Mesenchymal stem cell (in vitro differentiated cells and primary cell): ENCODE results near the gene MYO15B.

Source experiments
- DNase-seq: peaks from one replicate; pipeline ENCODE4 v3.0.0-alpha.2; 2013
- H2AFZ ChIP-seq: one replicate; pipeline ENCODE4 v1.6.1; 2013; ENCODE audit warnings: low read depth, mild to moderate bottlenecking, control low read depth, inconsistent platforms, low read length, moderate library complexity
- H2AK5ac ChIP-seq: 2 replicates; pipeline ENCODE4 v1.6.1; 2013; ENCODE audit warnings: low read length, moderate library complexity, mild to moderate bottlenecking, inconsistent platforms; ENCODE audit not compliant: severe bottlenecking
- H2BK120ac ChIP-seq: one replicate; pipeline ENCODE4 v1.6.1; 2013; ENCODE audit warnings: low read depth, mild to moderate bottlenecking, inconsistent platforms, low read length, moderate library complexity
- H2BK12ac ChIP-seq, 2 experiments: one replicate each; pipeline ENCODE4 v1.6.1; 2013; ENCODE audit warnings: inconsistent platforms in 2 of 2, low read length in 2 of 2, mild to moderate bottlenecking in 2 of 2, moderate library complexity in 2 of 2, control low read depth in 1 of 2
- H2BK15ac ChIP-seq: one replicate; pipeline ENCODE4 v1.6.1; 2013; ENCODE audit warnings: mild to moderate bottlenecking, low read depth, inconsistent platforms; ENCODE audit not compliant: poor library complexity, severe bottlenecking
- H2BK5ac ChIP-seq: 2 replicates; pipeline ENCODE4 v1.6.1; 2013; ENCODE audit warnings: low read depth, mild to moderate bottlenecking, low read length, control low read depth, inconsistent platforms; ENCODE audit not compliant: poor library complexity, severe bottlenecking
- H3K14ac ChIP-seq, 2 experiments: one replicate each; pipeline ENCODE4 v1.6.1; 2013; ENCODE audit warnings: inconsistent platforms in 2 of 2, low read length in 2 of 2, control low read depth in 1 of 2, mild to moderate bottlenecking in 1 of 2, moderate library complexity in 1 of 2
- H3K18ac ChIP-seq, 2 experiments: one replicate each; pipeline ENCODE4 v1.6.1; 2013; ENCODE audit warnings: inconsistent platforms in 2 of 2, low read length in 2 of 2, control low read depth in 1 of 2, low read depth in 1 of 2, mild to moderate bottlenecking in 1 of 2
- H3K23ac ChIP-seq, 2 experiments: one replicate each; pipeline ENCODE4 v1.6.1; 2013; ENCODE audit warnings: inconsistent platforms in 2 of 2, low read length in 2 of 2, mild to moderate bottlenecking in 2 of 2, moderate library complexity in 2 of 2, control low read depth in 1 of 2
- H3K27ac ChIP-seq: 2 replicates; pipeline ENCODE4 v1.5.1; 2013; ENCODE audit warnings: mild to moderate bottlenecking, moderate library complexity, low read length, control low read depth, inconsistent platforms; ENCODE audit not compliant: poor library complexity, severe bottlenecking
- H3K27me3 ChIP-seq, 2 experiments: 2 replicates each; pipeline versions ENCODE4 v1.6.1 to v1.7.0; 2013; ENCODE audit warnings: low read length in 2 of 2, mild to moderate bottlenecking in 2 of 2, moderate library complexity in 2 of 2, control low read depth in 1 of 2, inconsistent platforms in 1 of 2; ENCODE audit not compliant: control insufficient read depth in 1 of 2, insufficient read depth in 1 of 2
- H3K36me3 ChIP-seq, 2 experiments: 2 replicates each; pipeline versions ENCODE4 v1.6.1 to v1.7.0; 2013; ENCODE audit warnings: low read length in 2 of 2, control low read depth in 1 of 2, inconsistent platforms in 1 of 2, low read depth in 1 of 2, mild to moderate bottlenecking in 1 of 2; ENCODE audit not compliant: insufficient read depth in 2 of 2, control insufficient read depth in 1 of 2
- H3K4ac ChIP-seq, 2 experiments: one replicate each; pipeline ENCODE4 v1.6.1; 2013; ENCODE audit warnings: inconsistent platforms in 2 of 2, low read length in 2 of 2, mild to moderate bottlenecking in 2 of 2, moderate library complexity in 2 of 2, control low read depth in 1 of 2, low read depth in 1 of 2
- H3K4me1 ChIP-seq: 2 replicates; pipeline ENCODE4 v1.6.1; 2013; ENCODE audit warnings: low read depth, low read length, control low read depth; ENCODE audit not compliant: control insufficient read depth, insufficient read depth
- H3K4me2 ChIP-seq: 2 replicates; pipeline ENCODE4 v1.6.1; 2013; ENCODE audit warnings: low read length, mild to moderate bottlenecking, inconsistent platforms; ENCODE audit not compliant: poor library complexity, severe bottlenecking
- H3K4me3 ChIP-seq, 2 experiments: 2 replicates each; pipeline versions ENCODE4 v1.5.1 to v1.7.0; 2013; ENCODE audit warnings: low read length in 2 of 2, mild to moderate bottlenecking in 2 of 2, control low read depth in 1 of 2, low read depth in 1 of 2; ENCODE audit not compliant: insufficient read depth in 1 of 2
- H3K79me1 ChIP-seq: replicated peaks from 2 replicates; pipeline ENCODE4 v1.6.1; 2013; ENCODE audit warnings: mild to moderate bottlenecking, control low read depth, low read length, inconsistent platforms; ENCODE audit not compliant: poor library complexity, severe bottlenecking
- H3K9ac ChIP-seq: 2 replicates; pipeline ENCODE4 v1.7.0; 2013; ENCODE audit warnings: mild to moderate bottlenecking, low read length, moderate library complexity
- H3K9me3 ChIP-seq: 2 replicates; pipeline ENCODE4 v1.7.0; 2013; ENCODE audit warnings: mild to moderate bottlenecking, low read length; ENCODE audit not compliant: control insufficient read depth
- H4K8ac ChIP-seq: one replicate; pipeline ENCODE4 v1.6.1; 2013; ENCODE audit warnings: inconsistent platforms, mild to moderate bottlenecking, low read length, moderate library complexity
- H4K91ac ChIP-seq: one replicate; pipeline ENCODE4 v1.6.1; 2013; ENCODE audit warnings: mild to moderate bottlenecking, low read length, inconsistent platforms
- WGBS: methylation state at CpG from one replicate; pipeline ENCODE4 v1.1.7; 2013; ENCODE audit warnings: mixed read lengths; 5-methylcytosine and 5-hydroxymethylcytosine counted together

Gene MYO15B

DNA sequence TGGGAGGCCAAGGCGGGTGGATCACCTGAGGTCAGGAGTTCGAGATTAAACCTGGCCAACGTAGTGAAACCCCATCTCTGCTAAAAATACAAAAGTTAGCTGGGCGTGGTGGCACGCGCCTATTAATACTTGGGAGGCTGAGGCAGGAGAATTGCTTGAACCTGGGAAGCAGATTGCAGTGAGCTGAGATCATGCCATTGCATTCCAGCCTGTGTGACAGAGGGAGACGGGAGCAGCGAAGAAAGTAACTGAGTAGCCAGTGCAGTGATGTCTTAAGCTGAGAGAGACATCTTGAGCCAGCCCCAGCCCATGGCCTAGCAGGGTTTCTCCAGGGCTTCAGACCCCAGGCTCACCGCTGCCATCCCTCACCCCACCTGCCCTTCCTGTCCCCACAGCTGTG, 35.8 kb downstream of the MYO15B start:
- H3K4ac ChIP-seq: no peak overlapping the region
- no peak overlapping the region for H3K9ac ChIP-seq
- H3K4me1 ChIP-seq: peaks cover 17% of the 10 kb centered on the region
- no peaks in the 10 kb centered on the region for H3K9me3 ChIP-seq
- H3K36me3 ChIP-seq: peaks cover 0 to 15% of the 10 kb centered on the region in 2 experiments
- H3K4me3 ChIP-seq: no peak overlapping the region
- no peak overlapping the region for H2BK12ac ChIP-seq
- no peak overlapping the region for H3K18ac ChIP-seq
- DNase-seq: no peak
- no peak overlapping the region for H4K91ac ChIP-seq
- no peak overlapping the region for H3K27ac ChIP-seq
- no peak overlapping the region for H3K14ac ChIP-seq
- 84% methylated on average over 8 of the region's 9 CpGs for whole genome bisulfite sequencing
- no peak overlapping the region for H3K23ac ChIP-seq
- no peak overlapping the region for H2BK5ac ChIP-seq
- no peak overlapping the region for H2AFZ ChIP-seq
- H4K8ac ChIP-seq: no peak overlapping the region
- no peaks in the 10 kb centered on the region for H3K79me1 ChIP-seq
- H2BK15ac ChIP-seq: no peak overlapping the region
- peak overlapping the region; percentile 4 for H2AK5ac ChIP-seq
- no peak overlapping the region for H2BK120ac ChIP-seq
- peaks cover 17 to 38% of the 10 kb centered on the region in 2 experiments for H3K27me3 ChIP-seq
- H3K4me2 ChIP-seq: no peak overlapping the region

DNA sequence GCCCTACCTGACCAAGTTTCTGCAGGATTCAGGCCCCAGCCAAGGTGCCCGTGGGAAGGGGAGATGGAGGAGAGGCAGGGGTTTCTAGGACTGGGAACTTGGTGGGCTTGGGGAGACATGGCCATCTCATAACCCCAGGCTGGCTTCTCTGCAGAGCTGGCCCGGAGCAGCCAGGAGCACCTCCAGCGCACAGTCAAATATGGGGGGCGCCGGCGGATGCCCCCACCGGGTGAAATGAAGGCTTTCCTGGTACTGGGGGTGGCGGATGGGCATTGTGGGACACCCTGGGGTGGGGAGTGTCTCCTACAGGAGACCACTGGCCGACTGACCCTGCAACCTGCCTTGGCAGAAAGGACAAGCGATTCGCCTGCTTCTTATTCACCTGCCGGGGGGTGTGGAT, 36.4 kb downstream of the MYO15B start:
- H3K4ac ChIP-seq: no peak overlapping the region
- no peak overlapping the region for H3K23ac ChIP-seq
- no peak overlapping the region for H3K4me2 ChIP-seq
- H3K36me3 ChIP-seq: peaks cover 0 to 22% of the 10 kb centered on the region in 2 experiments
- 91% methylated on average over 12 of the region's 12 CpGs for WGBS
- no peaks in the 10 kb centered on the region for H3K79me1 ChIP-seq
- no peaks in the 10 kb centered on the region for H3K9me3 ChIP-seq
- H3K4me3 ChIP-seq: no peak overlapping the region
- H3K9ac ChIP-seq: no peak overlapping the region
- no peak overlapping the region for H2BK120ac ChIP-seq
- DNase-seq: no peak
- no peak overlapping the region for H3K27ac ChIP-seq
- H3K4me1 ChIP-seq: peaks cover 17% of the 10 kb centered on the region
- no peak overlapping the region for H3K14ac ChIP-seq
- H2BK15ac ChIP-seq: no peak overlapping the region
- H2BK12ac ChIP-seq: no peak overlapping the region
- H3K27me3 ChIP-seq: peaks cover 15 to 35% of the 10 kb centered on the region in 2 experiments
- no peak overlapping the region for H4K91ac ChIP-seq
- no peak overlapping the region for H3K18ac ChIP-seq
- no peak overlapping the region for H2AK5ac ChIP-seq
- H4K8ac ChIP-seq: no peak overlapping the region
- H2BK5ac ChIP-seq: no peak overlapping the region
- H2AFZ ChIP-seq: no peak overlapping the region

DNA sequence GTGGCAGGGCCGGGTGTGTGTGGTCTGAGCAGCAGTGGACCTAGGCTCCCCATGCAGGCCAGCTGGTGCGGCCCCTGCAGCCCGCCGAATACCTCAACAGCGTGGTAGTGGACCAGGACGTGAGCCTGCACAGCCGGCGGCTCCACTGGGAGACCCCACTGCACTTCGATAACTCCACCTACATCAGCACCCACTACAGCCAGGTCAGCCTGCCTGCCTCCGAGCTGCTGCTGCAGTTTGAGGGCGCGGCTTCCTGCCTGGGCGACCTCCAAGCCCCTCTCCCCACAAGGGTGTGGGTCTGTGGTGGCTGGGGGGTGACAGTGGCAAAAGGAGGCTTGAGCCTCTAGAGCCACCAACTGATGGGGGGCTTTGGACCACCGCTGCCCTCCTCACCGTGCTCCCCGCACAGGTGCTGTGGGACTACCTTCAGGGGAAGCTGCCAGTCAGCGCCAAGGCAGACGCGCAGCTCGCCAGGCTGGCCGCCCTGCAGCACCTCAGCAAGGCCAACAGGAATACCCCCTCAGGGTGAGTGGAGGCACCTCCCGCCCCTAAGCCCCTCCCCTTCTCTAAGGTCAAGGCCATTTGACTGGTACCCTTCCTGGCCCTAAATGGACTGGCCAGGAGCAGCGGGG, 37.2 kb downstream of the MYO15B start:
- Histone ChIP-seq H3K9ac (no peak overlapping the region), H4K91ac (no peak overlapping the region), H2AK5ac (no peak overlapping the region), H4K8ac (no peak overlapping the region), H2BK15ac (no peak overlapping the region), H3K14ac (peak overlapping the region in 1 of 2 experiments; percentile 44), H2BK120ac (no peak overlapping the region), H3K18ac (no peak overlapping the region), H2BK5ac (no peak overlapping the region), H3K23ac (no peak overlapping the region), H3K4ac (no peak overlapping the region), H2BK12ac (no peak overlapping the region), H3K27me3 (peaks cover 7 to 27% of the 10 kb centered on the region in 2 experiments), H3K79me1 (no peaks in the 10 kb centered on the region), H3K4me3 (no peak overlapping the region), H3K36me3 (peaks cover 0 to 30% of the 10 kb centered on the region in 2 experiments), H3K4me2 (no peak overlapping the region), H3K27ac (no peak overlapping the region), H2AFZ (no peak overlapping the region), H3K4me1 (peaks cover 17% of the 10 kb centered on the region), H3K9me3 (no peaks in the 10 kb centered on the region)
- 88% methylated on average over 18 of the region's 23 CpGs for WGBS
- no peak for DNase-seq

- no peak overlapping the region for H2BK15ac ChIP-seq
- no peak overlapping the region for H2AK5ac ChIP-seq
- no peak overlapping the region for H2BK5ac ChIP-seq
- H3K23ac ChIP-seq: no peak overlapping the region
- no peaks in the 10 kb centered on the region for H3K79me1 ChIP-seq
- H3K9me3 ChIP-seq: no peaks in the 10 kb centered on the region
- peaks cover 4 to 40% of the 10 kb centered on the region in 2 experiments for H3K36me3 ChIP-seq
- H2BK120ac ChIP-seq: no peak overlapping the region
- H3K4ac ChIP-seq: no peak overlapping the region
- DNase-seq: peak; percentile 34
- H3K27ac ChIP-seq: no peak overlapping the region
- H3K14ac ChIP-seq: no peak overlapping the region
- H2BK12ac ChIP-seq: no peak overlapping the region
- peaks cover 16% of the 10 kb centered on the region for H3K4me1 ChIP-seq
- 88% methylated on average over 15 of the region's 15 CpGs for WGBS
- H4K91ac ChIP-seq: peak overlapping the region; percentile 14
- peaks cover 4 to 17% of the 10 kb centered on the region in 2 experiments for H3K27me3 ChIP-seq
- H3K4me3 ChIP-seq: no peak overlapping the region
- no peak overlapping the region for H4K8ac ChIP-seq
- H3K9ac ChIP-seq: no peak overlapping the region
- H3K4me2 ChIP-seq: no peak overlapping the region
- no peak overlapping the region for H3K18ac ChIP-seq
- H2AFZ ChIP-seq: no peak overlapping the region
Observed at GRCh38 chr17:75625813-75626486, 38.4 kb downstream of the MYO15B start.
